Hepatocyte (in vitro differentiated cells): ENCODE measurements around the gene MTNR1B.

ENCODE experiments used
- CTCF ChIP-seq: fragments of 200-600 bp; sonication (generic); IDR thresholded peaks from 2 replicates; pipeline ENCODE4 v1.5.1; 2016; ENCODE audit warnings: antibody characterized with exemption, mild to moderate bottlenecking; ENCODE audit not compliant: poor library complexity
- EZH2 ChIP-seq: fragments of 200-600 bp; sonication (generic); IDR thresholded peaks from 2 replicates; pipeline ENCODE4 v1.6.1; 2016; ENCODE audit warnings: antibody characterized with exemption, mild to moderate bottlenecking, borderline replicate concordance
- EZH2phosphoT487 ChIP-seq: fragments of 200-600 bp; sonication (generic); IDR thresholded peaks from one replicate; pipeline ENCODE4 v1.6.1; 2018; ENCODE audit warnings: antibody characterized with exemption, mild to moderate bottlenecking, low read depth, moderate library complexity; ENCODE audit not compliant: unreplicated experiment, severe bottlenecking

DNA sequence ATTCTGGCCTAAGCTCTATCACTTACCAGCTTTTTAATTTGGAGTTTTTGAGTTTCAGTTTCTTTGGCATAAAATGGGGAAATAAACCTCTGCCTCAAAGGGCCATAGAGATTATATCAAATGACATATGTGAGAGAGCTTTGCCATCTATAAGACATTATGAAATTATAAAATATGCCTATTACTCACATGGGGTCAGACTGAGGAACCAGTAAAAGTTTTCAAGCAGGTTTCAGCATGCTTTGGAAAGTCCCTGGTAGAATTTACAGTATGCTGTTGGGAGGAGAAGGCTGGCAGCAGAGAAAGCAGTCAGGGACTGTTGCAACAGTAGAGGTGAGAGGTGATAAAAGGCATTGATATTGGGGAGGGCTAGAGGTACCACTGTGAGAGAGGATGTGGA, 13.6 kb upstream of the MTNR1B start:
- TF ChIP-seq CTCF = no peak
- no peak for TF ChIP-seq EZH2
- TF ChIP-seq EZH2phosphoT487 = no peak
